T-helper 17 cell (primary cell): ENCODE data around the gene PRR18. TPM values are rescaled to one million over a fixed set of nuclear protein-coding genes. Genes with fewer than 3 reads are reported as not detected.
A peak's percentile ranks its signal among the peaks of the same experiment; 100 is the strongest.
"Not testable (repeated sequence)": the region's sequence is repeated elsewhere in the genome, so short reads cannot be mapped to it uniquely, and the experiment has no call there.

ENCODE experiments used
- ATAC-seq: fragments of 150-1000 bp; cut with Tn5 transposase; 2 replicates; pipeline ENCODE4 v1.10.0; 2021; ENCODE audit warnings: mild to moderate bottlenecking, moderate library complexity
- DNase-seq, 3 donors: peaks; one replicate each; pipeline versions ENCODE4 v3.0.0 to v3.0.0-alpha.2; 2020 to 2021
- H3K9me3 ChIP-seq: one replicate; pipeline ENCODE4 v1.7.0; 2013; ENCODE audit warnings: low read length, mild to moderate bottlenecking; ENCODE audit not compliant: control insufficient read depth, poor library complexity, severe bottlenecking
- H3K27ac Mint-ChIP-seq: one replicate; pipeline ENCODE4 v1.8.0; 2022; ENCODE audit warnings: mild to moderate bottlenecking, moderate library complexity, mixed read lengths
- H3K27me3 Mint-ChIP-seq: one replicate; pipeline ENCODE4 v1.8.0; 2022; ENCODE audit warnings: mixed read lengths
- H3K36me3 Mint-ChIP-seq: one replicate; pipeline ENCODE4 v1.8.0; 2022; ENCODE audit warnings: low read depth, mixed read lengths
- H3K4me1 Mint-ChIP-seq: one replicate; pipeline ENCODE4 v1.8.0; 2022; ENCODE audit warnings: mild to moderate bottlenecking, mixed read lengths
- H3K4me3 Mint-ChIP-seq: one replicate; pipeline ENCODE4 v1.8.0; 2022; ENCODE audit warnings: mild to moderate bottlenecking, moderate library complexity, mixed read lengths
- total RNA-seq, 4 donors: library from RNA in 2 of 4; stranded (reverse) in 2 of 4; gene quantifications; one replicate each; pipeline ENCODE4 v1.2.3 and lab custom pipeline; 2022 to 2026

The PRR18 gene
- total RNA-seq: not detected
- 0 reads per million in 2 donors for total RNA-seq (lab: John Stamatoyannopoulos, UW)

GRCh38 chr6:166308033-166308768, at the start of gene PRR18:
TSS of gene PRR18 (minus strand) at chr6:166308392. CDS start at chr6:166308142, 250 bp downstream.
- Mint-ChIP-seq H3K27me3 (peaks cover 47% of the 10 kb centered on the region), H3K4me1 (no peaks in the 10 kb centered on the region), H3K27ac (no peak within 1 kb of the TSS), H3K36me3 (no peaks in the 10 kb centered on the region), H3K4me3 (peak within 1 kb of the TSS; percentile 49)
- ATAC-seq: peak; percentile 18
- DNase-seq: no peak
- H3K9me3 ChIP-seq: no peaks in the 10 kb centered on the region

- H3K9me3 ChIP-seq: no peaks in the 10 kb centered on the region
- DNase-seq: no peak
- no peak overlapping the region for H3K4me3 Mint-ChIP-seq
- no peak for ATAC-seq
- H3K4me1 Mint-ChIP-seq: no peaks in the 10 kb centered on the region
- H3K27me3 Mint-ChIP-seq: peaks cover 9% of the 10 kb centered on the region
- no peak overlapping the region for H3K27ac Mint-ChIP-seq
- no peaks in the 10 kb centered on the region for H3K36me3 Mint-ChIP-seq
Observed at GRCh38 chr6:166355552-166355951, 47.4 kb upstream of the PRR18 start.

GRCh38 chr6:166354965-166355364, 46.8 kb upstream of the PRR18 start:
- H3K27me3 Mint-ChIP-seq: peaks cover 9% of the 10 kb centered on the region
- no peaks in the 10 kb centered on the region for H3K9me3 ChIP-seq
- no peak for DNase-seq
- no peaks in the 10 kb centered on the region for H3K36me3 Mint-ChIP-seq
- no peak overlapping the region for H3K27ac Mint-ChIP-seq
- ATAC-seq: no peak
- H3K4me1 Mint-ChIP-seq: no peaks in the 10 kb centered on the region
- no peak overlapping the region for H3K4me3 Mint-ChIP-seq

- peaks cover 9% of the 10 kb centered on the region for H3K27me3 Mint-ChIP-seq
- no peaks in the 10 kb centered on the region for H3K36me3 Mint-ChIP-seq
Observed at GRCh38 chr6:166354143-166354542, 46.0 kb upstream of the PRR18 start.

GRCh38 chr6:166353507-166353906, 45.3 kb upstream of the PRR18 start:
- no peak for DNase-seq
- H3K27ac Mint-ChIP-seq: no peak overlapping the region
- H3K4me3 Mint-ChIP-seq: no peak overlapping the region
- no peak for ATAC-seq
- peaks cover 9% of the 10 kb centered on the region for H3K27me3 Mint-ChIP-seq
- H3K9me3 ChIP-seq: no peaks in the 10 kb centered on the region
- H3K36me3 Mint-ChIP-seq: no peaks in the 10 kb centered on the region
- no peaks in the 10 kb centered on the region for H3K4me1 Mint-ChIP-seq

More at GRCh38 chr6:166354143-166354542, 46.0 kb upstream of the PRR18 start:
- no peak overlapping the region for H3K27ac Mint-ChIP-seq
- DNase-seq (no peak), ATAC-seq (no peak)
- H3K4me1 Mint-ChIP-seq: no peaks in the 10 kb centered on the region
- no peak overlapping the region for H3K4me3 Mint-ChIP-seq
- no peaks in the 10 kb centered on the region for H3K9me3 ChIP-seq

- Mint-ChIP-seq H3K4me1 (no peaks in the 10 kb centered on the region), H3K4me3 (no peak overlapping the region), H3K27ac (no peak overlapping the region), H3K27me3 (peaks cover 9% of the 10 kb centered on the region), H3K36me3 (no peaks in the 10 kb centered on the region)
- ATAC-seq (no peak), DNase-seq (no peak)
- no peaks in the 10 kb centered on the region for H3K9me3 ChIP-seq
Observed at GRCh38 chr6:166352923-166353322, 44.7 kb upstream of the PRR18 start.

- H3K9me3 ChIP-seq: no peaks in the 10 kb centered on the region
- no peaks in the 10 kb centered on the region for H3K36me3 Mint-ChIP-seq
- no peak overlapping the region for H3K4me3 Mint-ChIP-seq
- DNase-seq (no peak), ATAC-seq (peak; percentile 50)
- no peaks in the 10 kb centered on the region for H3K4me1 Mint-ChIP-seq
- no peak overlapping the region for H3K27ac Mint-ChIP-seq
- H3K27me3 Mint-ChIP-seq: peaks cover 9% of the 10 kb centered on the region
Observed at GRCh38 chr6:166351715-166352285, 43.6 kb upstream of the PRR18 start.

- Mint-ChIP-seq H3K27me3 (peaks cover 8% of the 10 kb centered on the region), H3K4me1 (peaks cover 4% of the 10 kb centered on the region), H3K4me3 (no peak overlapping the region), H3K27ac (no peak overlapping the region), H3K36me3 (no peaks in the 10 kb centered on the region)
- no peak for DNase-seq
- no peaks in the 10 kb centered on the region for H3K9me3 ChIP-seq
- no peak for ATAC-seq
Observed at GRCh38 chr6:166348305-166348949, 40.2 kb upstream of the PRR18 start.

GRCh38 chr6:166346965-166347364, 38.8 kb upstream of the PRR18 start:
- Mint-ChIP-seq H3K27me3 (peaks cover 6% of the 10 kb centered on the region), H3K36me3 (no peaks in the 10 kb centered on the region), H3K4me3 (no peak overlapping the region), H3K4me1 (peaks cover 4% of the 10 kb centered on the region), H3K27ac (no peak overlapping the region)
- H3K9me3 ChIP-seq: no peaks in the 10 kb centered on the region
- ATAC-seq (no peak), DNase-seq (no peak)

GRCh38 chr6:166346449-166346848, 38.3 kb upstream of the PRR18 start:
- H3K27me3 Mint-ChIP-seq: peaks cover 6% of the 10 kb centered on the region
- no peak overlapping the region for H3K27ac Mint-ChIP-seq
- peaks cover 2% of the 10 kb centered on the region for H3K36me3 Mint-ChIP-seq
- ATAC-seq: no peak
- peaks cover 8% of the 10 kb centered on the region for H3K4me1 Mint-ChIP-seq
- H3K9me3 ChIP-seq: no peaks in the 10 kb centered on the region
- H3K4me3 Mint-ChIP-seq: no peak overlapping the region
- no peak for DNase-seq

GRCh38 chr6:166345672-166346071, 37.5 kb upstream of the PRR18 start:
- not testable (repeated sequence) for H3K27ac Mint-ChIP-seq

GRCh38 chr6:166344921-166345320, 36.7 kb upstream of the PRR18 start:
- H3K4me3 Mint-ChIP-seq, H3K4me1 Mint-ChIP-seq, H3K27ac Mint-ChIP-seq: not testable (repeated sequence)

More at GRCh38 chr6:166345672-166346071, 37.5 kb upstream of the PRR18 start:
- ATAC-seq, DNase-seq, H3K4me3 Mint-ChIP-seq, H3K9me3 ChIP-seq, H3K4me1 Mint-ChIP-seq, H3K36me3 Mint-ChIP-seq, H3K27me3 Mint-ChIP-seq: not testable (repeated sequence)

GRCh38 chr6:166344240-166344639, 36.0 kb upstream of the PRR18 start:
- no peaks in the 10 kb centered on the region for H3K9me3 ChIP-seq
- no peak for DNase-seq
- H3K4me1 Mint-ChIP-seq: peaks cover 10% of the 10 kb centered on the region
- H3K27me3 Mint-ChIP-seq: peaks cover 6% of the 10 kb centered on the region
- H3K4me3 Mint-ChIP-seq: no peak overlapping the region
- no peak overlapping the region for H3K27ac Mint-ChIP-seq
- peaks cover 2% of the 10 kb centered on the region for H3K36me3 Mint-ChIP-seq
- ATAC-seq: no peak

More at GRCh38 chr6:166344921-166345320, 36.7 kb upstream of the PRR18 start:
- not testable (repeated sequence) for ATAC-seq, H3K36me3 Mint-ChIP-seq, H3K27me3 Mint-ChIP-seq, H3K9me3 ChIP-seq, DNase-seq
